Measurements from ENCODE around the gene RFC2. TPM values are rescaled to one million over a fixed set of nuclear protein-coding genes. Genes with fewer than 3 reads are reported as not detected.

Gene RFC2
- total and polyA plus RNA-seq, 10 of the 15 experiments (the other 5 are each of a cell fraction or from before 2014, with no cell fraction given), result 25.8 to 145 (median 90.9) TPM

DNA sequence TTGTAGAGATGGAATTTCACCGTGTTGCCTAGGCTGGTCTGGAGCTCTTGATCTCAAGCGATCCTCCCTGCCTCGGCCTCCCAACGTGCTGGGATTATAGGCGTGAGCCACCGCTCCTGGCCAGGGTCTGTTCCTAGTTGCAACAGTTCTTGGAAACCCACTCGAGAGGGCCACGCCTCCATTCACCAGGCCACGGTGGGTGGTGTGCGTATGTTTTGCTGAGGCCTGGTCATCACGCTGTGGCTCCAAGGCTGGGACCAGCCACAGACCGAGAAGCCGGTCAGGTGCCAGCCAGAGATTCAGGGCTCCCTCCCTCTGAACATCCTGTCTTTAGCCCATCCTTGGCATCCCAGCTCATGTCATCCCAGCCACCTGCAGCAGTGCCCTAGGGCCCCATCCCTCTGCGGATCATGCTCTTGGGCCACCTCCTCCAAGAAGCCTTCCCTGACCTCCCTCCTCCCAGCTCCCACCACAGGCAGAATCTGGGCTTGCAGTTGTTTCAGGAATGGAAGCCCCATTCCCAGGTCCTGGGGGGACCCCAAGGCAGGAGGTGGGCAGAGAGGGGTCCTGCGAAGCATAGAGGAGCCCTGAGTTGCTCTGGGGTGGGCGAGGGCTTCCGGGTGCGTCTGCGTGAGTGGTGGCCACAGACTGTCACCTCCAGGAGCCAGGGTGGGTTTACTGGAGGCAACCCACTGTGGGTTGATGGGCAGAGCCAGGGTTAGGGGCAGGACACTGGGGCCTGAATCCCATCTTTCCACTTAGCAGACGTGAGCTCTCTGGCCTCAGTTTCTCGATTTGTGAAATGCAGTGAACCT, 39.2 kb downstream of the RFC2 start (continued):
- TF ChIP-seq, protein P1, sequence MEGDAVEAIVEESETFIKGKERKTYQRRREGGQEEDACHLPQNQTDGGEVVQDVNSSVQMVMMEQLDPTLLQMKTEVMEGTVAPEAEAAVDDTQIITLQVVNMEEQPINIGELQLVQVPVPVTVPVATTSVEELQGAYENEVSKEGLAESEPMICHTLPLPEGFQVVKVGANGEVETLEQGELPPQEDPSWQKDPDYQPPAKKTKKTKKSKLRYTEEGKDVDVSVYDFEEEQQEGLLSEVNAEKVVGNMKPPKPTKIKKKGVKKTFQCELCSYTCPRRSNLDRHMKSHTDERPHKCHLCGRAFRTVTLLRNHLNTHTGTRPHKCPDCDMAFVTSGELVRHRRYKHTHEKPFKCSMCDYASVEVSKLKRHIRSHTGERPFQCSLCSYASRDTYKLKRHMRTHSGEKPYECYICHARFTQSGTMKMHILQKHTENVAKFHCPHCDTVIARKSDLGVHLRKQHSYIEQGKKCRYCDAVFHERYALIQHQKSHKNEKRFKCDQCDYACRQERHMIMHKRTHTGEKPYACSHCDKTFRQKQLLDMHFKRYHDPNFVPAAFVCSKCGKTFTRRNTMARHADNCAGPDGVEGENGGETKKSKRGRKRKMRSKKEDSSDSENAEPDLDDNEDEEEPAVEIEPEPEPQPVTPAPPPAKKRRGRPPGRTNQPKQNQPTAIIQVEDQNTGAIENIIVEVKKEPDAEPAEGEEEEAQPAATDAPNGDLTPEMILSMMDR (IDR thresholded peaks at IDR 0.05 in 2 of 3, conservative IDR thresholded peaks at IDR 0.05 in 1 of 3; ENCODE audit: control insufficient read depth in 2 of 3, extremely low read depth in 1 of 3, insufficient read depth in 1 of 3, low read depth in 3 of 3, low read length in 3 of 3), result no peak
- TF ChIP-seq, protein P2, sequence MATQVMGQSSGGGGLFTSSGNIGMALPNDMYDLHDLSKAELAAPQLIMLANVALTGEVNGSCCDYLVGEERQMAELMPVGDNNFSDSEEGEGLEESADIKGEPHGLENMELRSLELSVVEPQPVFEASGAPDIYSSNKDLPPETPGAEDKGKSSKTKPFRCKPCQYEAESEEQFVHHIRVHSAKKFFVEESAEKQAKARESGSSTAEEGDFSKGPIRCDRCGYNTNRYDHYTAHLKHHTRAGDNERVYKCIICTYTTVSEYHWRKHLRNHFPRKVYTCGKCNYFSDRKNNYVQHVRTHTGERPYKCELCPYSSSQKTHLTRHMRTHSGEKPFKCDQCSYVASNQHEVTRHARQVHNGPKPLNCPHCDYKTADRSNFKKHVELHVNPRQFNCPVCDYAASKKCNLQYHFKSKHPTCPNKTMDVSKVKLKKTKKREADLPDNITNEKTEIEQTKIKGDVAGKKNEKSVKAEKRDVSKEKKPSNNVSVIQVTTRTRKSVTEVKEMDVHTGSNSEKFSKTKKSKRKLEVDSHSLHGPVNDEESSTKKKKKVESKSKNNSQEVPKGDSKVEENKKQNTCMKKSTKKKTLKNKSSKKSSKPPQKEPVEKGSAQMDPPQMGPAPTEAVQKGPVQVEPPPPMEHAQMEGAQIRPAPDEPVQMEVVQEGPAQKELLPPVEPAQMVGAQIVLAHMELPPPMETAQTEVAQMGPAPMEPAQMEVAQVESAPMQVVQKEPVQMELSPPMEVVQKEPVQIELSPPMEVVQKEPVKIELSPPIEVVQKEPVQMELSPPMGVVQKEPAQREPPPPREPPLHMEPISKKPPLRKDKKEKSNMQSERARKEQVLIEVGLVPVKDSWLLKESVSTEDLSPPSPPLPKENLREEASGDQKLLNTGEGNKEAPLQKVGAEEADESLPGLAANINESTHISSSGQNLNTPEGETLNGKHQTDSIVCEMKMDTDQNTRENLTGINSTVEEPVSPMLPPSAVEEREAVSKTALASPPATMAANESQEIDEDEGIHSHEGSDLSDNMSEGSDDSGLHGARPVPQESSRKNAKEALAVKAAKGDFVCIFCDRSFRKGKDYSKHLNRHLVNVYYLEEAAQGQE (IDR thresholded peaks at IDR 0.05; ENCODE audit: low read depth, low read length), result no peak
- TF ChIP-seq NR2F1 (conservative IDR thresholded peaks at IDR 0.05) (no peak), JUND (IDR thresholded peaks at IDR 0.05; ENCODE audit: low read depth, low read length) (no peak), WRNIP1 (IDR thresholded peaks at IDR 0.05; ENCODE audit: borderline replicate concordance, low read depth, low read length) (no peak), EP300 (IDR thresholded peaks at IDR 0.05; ENCODE audit: borderline replicate concordance in 1 of 2, control insufficient read depth in 1 of 2, low read depth in 2 of 2, low read length in 2 of 2) (no peak), SMARCA5 (IDR thresholded peaks at IDR 0.05) (peak; percentile 72; the same call in 1 of the 2 replicates), RB1 (IDR thresholded peaks at IDR 0.05; ENCODE audit: borderline replicate concordance) (no peak), IKZF1 (conservative IDR thresholded peaks at IDR 0.05) (0 out of 2 replicates have a peak, but pooled peaks have one; percentile 11), IRF4 (IDR thresholded peaks at IDR 0.05; ENCODE audit: low read depth, low read length) (no peak)
- TF ChIP-seq, protein P3, sequence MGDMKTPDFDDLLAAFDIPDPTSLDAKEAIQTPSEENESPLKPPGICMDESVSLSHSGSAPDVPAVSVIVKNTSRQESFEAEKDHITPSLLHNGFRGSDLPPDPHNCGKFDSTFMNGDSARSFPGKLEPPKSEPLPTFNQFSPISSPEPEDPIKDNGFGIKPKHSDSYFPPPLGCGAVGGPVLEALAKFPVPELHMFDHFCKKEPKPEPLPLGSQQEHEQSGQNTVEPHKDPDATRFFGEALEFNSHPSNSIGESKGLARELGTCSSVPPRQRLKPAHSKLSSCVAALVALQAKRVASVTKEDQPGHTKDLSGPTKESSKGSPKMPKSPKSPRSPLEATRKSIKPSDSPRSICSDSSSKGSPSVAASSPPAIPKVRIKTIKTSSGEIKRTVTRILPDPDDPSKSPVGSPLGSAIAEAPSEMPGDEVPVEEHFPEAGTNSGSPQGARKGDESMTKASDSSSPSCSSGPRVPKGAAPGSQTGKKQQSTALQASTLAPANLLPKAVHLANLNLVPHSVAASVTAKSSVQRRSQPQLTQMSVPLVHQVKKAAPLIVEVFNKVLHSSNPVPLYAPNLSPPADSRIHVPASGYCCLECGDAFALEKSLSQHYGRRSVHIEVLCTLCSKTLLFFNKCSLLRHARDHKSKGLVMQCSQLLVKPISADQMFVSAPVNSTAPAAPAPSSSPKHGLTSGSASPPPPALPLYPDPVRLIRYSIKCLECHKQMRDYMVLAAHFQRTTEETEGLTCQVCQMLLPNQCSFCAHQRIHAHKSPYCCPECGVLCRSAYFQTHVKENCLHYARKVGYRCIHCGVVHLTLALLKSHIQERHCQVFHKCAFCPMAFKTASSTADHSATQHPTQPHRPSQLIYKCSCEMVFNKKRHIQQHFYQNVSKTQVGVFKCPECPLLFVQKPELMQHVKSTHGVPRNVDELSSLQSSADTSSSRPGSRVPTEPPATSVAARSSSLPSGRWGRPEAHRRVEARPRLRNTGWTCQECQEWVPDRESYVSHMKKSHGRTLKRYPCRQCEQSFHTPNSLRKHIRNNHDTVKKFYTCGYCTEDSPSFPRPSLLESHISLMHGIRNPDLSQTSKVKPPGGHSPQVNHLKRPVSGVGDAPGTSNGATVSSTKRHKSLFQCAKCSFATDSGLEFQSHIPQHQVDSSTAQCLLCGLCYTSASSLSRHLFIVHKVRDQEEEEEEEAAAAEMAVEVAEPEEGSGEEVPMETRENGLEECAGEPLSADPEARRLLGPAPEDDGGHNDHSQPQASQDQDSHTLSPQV (IDR thresholded peaks at IDR 0.05), result no peak
